Suprapubic skin (tissue), 4 donors: ENCODE data around the gene C22orf31. TPM values are rescaled to one million over a fixed set of nuclear protein-coding genes. Genes with fewer than 3 reads are reported as not detected.

Source experiments
- DNase-seq, 2 donors: peaks; one replicate each; pipeline ENCODE4 v3.0.0-alpha.2; 2019; ENCODE audit warnings: low spot score in 2 of 2
- H3K27ac ChIP-seq: fragments of 200-600 bp; sonication (generic); one replicate; pipeline ENCODE4 v1.5.1; 2019
- H3K27me3 ChIP-seq: fragments of 200-600 bp; sonication (generic); one replicate; pipeline ENCODE4 v1.5.1; 2019
- H3K36me3 ChIP-seq: fragments of 200-600 bp; sonication (generic); one replicate; pipeline ENCODE4 v1.5.1; 2019
- H3K4me1 ChIP-seq: fragments of 200-600 bp; sonication (generic); one replicate; pipeline ENCODE4 v1.5.1; 2019
- H3K4me3 ChIP-seq: fragments of 200-600 bp; sonication (generic); one replicate; pipeline ENCODE4 v1.5.1; 2019; ENCODE audit warnings: mild to moderate bottlenecking
- H3K9me3 ChIP-seq: fragments of 200-600 bp; sonication (generic); one replicate; pipeline ENCODE4 v1.5.1; 2019
- CTCF ChIP-seq, 2 donors: fragments of 200-600 bp in 1 of 2; fragments of 450-650 bp in 1 of 2; sonication (generic) in 1 of 2; IDR thresholded peaks; one replicate each; pipeline ENCODE4 v1.5.1; 2016 to 2019; ENCODE audit warnings: antibody characterized with exemption in 2 of 2, mild to moderate bottlenecking in 1 of 2, moderate library complexity in 1 of 2
- EP300 ChIP-seq: sonication (generic); formaldehyde crosslinking; IDR thresholded peaks from one replicate; pipeline ENCODE4 v1.6.1; 2017; ENCODE audit warnings: antibody characterized with exemption
- POLR2A ChIP-seq, 2 donors: fragments of 450-650 bp; IDR thresholded peaks; one replicate each; pipeline ENCODE4 v1.6.1; 2017; ENCODE audit warnings: antibody characterized with exemption in 2 of 2, mild to moderate bottlenecking in 2 of 2, moderate library complexity in 2 of 2
- POLR2AphosphoS5 ChIP-seq, 3 donors: sonication (generic); formaldehyde crosslinking; IDR thresholded peaks; one replicate each; pipeline ENCODE4 v1.6.1; 2017; ENCODE audit warnings: antibody characterized with exemption in 3 of 3
- WGBS: methylation state at CpG from one replicate; pipeline ENCODE4 v1.1.5; 2018; 5-methylcytosine and 5-hydroxymethylcytosine counted together
- total RNA-seq, 4 donors: library from RNA; depleted of rRNA; stranded (reverse); fragments of >200 nt; gene quantifications; one replicate each; pipeline ENCODE4 v1.1.0, GENCODE V29; 2016

Gene C22orf31
- total RNA-seq, 4 donors from 2014 or later, result not detected

- WGBS, result 60% methylated on average over 14 of the region's 14 CpGs
- no peaks in the 10 kb centered on the region for H3K27me3 ChIP-seq
- H3K36me3 ChIP-seq, result no peaks in the 10 kb centered on the region
- no peak overlapping the region for H3K4me3 ChIP-seq
- TF ChIP-seq POLR2A (IDR thresholded peaks at IDR 0.05) (no peak), CTCF (IDR thresholded peaks at IDR 0.05) (no peak), EP300 (no peak), POLR2AphosphoS5 (IDR thresholded peaks at IDR 0.05) (no peak)
- H3K4me1 ChIP-seq, result peaks cover 6% of the 10 kb centered on the region
- DNase-seq, result no peak
- H3K27ac ChIP-seq, result no peak overlapping the region
- no peaks in the 10 kb centered on the region for H3K9me3 ChIP-seq
Measured at GRCh38 chr22:29011240-29012100, 50.2 kb downstream of the C22orf31 start.

GRCh38 chr22:29009148-29009547 is 52.5 kb downstream of the C22orf31 start:
- WGBS, result 91% methylated on average over 5 of the region's 5 CpGs
- DNase-seq, result no peak
- H3K27ac ChIP-seq, result no peak overlapping the region
- H3K4me1 ChIP-seq, result peaks cover 20% of the 10 kb centered on the region
- TF ChIP-seq EP300 (no peak), POLR2A (IDR thresholded peaks at IDR 0.05) (no peak), POLR2AphosphoS5 (IDR thresholded peaks at IDR 0.05) (no peak), CTCF (IDR thresholded peaks at IDR 0.05) (no peak)
- no peaks in the 10 kb centered on the region for H3K27me3 ChIP-seq
- H3K36me3 ChIP-seq, result no peaks in the 10 kb centered on the region
- H3K4me3 ChIP-seq, result no peak overlapping the region
- no peaks in the 10 kb centered on the region for H3K9me3 ChIP-seq

Other genes starting within 250 kb of the C22orf31 start
- gene ZNRF3, start 178.3 kb downstream of the C22orf31 start, total RNA-seq, result 10 to 100 TPM; 13.3 to 20.7 (median 18.4) TPM
- gene KREMEN1, start 11.2 kb upstream of the C22orf31 start, total RNA-seq, result 10 to 100 TPM; 51.6 to 71.1 (median 60.9) TPM
- 1 to 10 TPM; 1.6 to 7.4 (median 2.9) TPM for gene EMID1, start 144.1 kb upstream of the C22orf31 start, total RNA-seq
- gene RHBDD3, start 206.2 kb upstream of the C22orf31 start, total RNA-seq, result 10 to 100 TPM; 10.1 to 22.7 (median 17.2) TPM
- gene EWSR1, start 206.4 kb upstream of the C22orf31 start, total RNA-seq, result 100 to 1,000 TPM; 132 to 308 (median 170) TPM
- 10 to 100 TPM; 49.0 to 94.8 (median 85.4) TPM for gene GAS2L1, start 244.8 kb upstream of the C22orf31 start, total RNA-seq